SU-DHL-6 (cell line): ENCODE results near the gene RASGRP3.

ENCODE experiments used
- EZH2phosphoT487 ChIP-seq: fragments of 200-600 bp; sonication (generic), shearing (Covaris generic); conservative IDR thresholded peaks from 2 replicates; pipeline ENCODE4 v1.6.1; 2018; ENCODE audit warnings: mild to moderate bottlenecking, antibody characterized with exemption, low read length, moderate library complexity, mixed read lengths
- TF ChIP-seq, protein P1 (sequence below): fragments of 200-600 bp; sonication (generic); IDR thresholded peaks from one replicate; pipeline ENCODE4 v1.5.1; 2017; ENCODE audit warnings: antibody characterized with exemption, mild to moderate bottlenecking, low read length, moderate library complexity; ENCODE audit not compliant: insufficient read depth, poor library complexity, severe bottlenecking

DNA sequence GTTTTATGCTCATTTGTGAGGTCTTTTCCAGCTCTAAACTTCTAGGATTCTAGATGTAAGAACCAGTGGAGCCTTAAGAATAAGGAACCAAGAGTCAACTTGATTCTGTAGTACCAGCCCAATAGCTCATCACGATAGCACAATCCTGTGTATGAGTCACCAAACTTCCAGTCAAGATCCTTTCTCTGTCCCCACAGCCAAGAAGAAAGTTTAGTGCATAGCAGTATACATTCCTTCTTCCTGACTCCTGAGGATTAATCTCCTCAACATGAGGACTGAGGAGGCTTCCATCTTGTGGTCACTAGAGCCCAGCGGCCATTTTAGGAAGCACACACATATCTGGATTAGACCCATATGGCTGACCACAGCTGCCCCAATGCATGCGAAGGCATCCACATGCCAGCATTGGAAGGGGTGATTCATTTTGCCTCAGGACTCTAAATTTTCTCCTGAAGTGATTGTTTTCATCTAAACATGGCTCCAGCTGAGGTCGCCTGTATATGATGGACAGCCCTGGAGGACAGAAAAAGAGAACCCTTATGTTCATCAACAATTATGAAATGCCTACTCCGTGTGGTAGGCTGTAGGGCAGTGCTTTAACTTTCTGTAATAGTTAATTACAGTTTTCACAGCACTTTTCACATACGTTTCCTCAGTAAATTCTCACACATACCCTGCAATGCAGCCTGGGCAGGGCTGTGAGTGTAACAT, 53.5 kb downstream of the RASGRP3 start:
- TF ChIP-seq EZH2phosphoT487 = no peak
- TF ChIP-seq, protein P1, sequence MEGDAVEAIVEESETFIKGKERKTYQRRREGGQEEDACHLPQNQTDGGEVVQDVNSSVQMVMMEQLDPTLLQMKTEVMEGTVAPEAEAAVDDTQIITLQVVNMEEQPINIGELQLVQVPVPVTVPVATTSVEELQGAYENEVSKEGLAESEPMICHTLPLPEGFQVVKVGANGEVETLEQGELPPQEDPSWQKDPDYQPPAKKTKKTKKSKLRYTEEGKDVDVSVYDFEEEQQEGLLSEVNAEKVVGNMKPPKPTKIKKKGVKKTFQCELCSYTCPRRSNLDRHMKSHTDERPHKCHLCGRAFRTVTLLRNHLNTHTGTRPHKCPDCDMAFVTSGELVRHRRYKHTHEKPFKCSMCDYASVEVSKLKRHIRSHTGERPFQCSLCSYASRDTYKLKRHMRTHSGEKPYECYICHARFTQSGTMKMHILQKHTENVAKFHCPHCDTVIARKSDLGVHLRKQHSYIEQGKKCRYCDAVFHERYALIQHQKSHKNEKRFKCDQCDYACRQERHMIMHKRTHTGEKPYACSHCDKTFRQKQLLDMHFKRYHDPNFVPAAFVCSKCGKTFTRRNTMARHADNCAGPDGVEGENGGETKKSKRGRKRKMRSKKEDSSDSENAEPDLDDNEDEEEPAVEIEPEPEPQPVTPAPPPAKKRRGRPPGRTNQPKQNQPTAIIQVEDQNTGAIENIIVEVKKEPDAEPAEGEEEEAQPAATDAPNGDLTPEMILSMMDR = no peak
